GM23338 (cell line): Measurements from ENCODE around the gene NOTCH1. TPM values are rescaled to one million over a fixed set of nuclear protein-coding genes. Genes with fewer than 3 reads are reported as not detected.

Experiments used
- ATAC-seq: fragments of 200-7000 bp; cut with Tn5 transposase; 3 replicates; pipeline ENCODE4 v1.9.1; 2020
- DNase-seq: peaks from one replicate; pipeline ENCODE4 v3.0.0-alpha.2; 2015; ENCODE audit warnings: low spot score
- H2AFZ ChIP-seq: fragments of 200-600 bp; sonication (generic); 2 replicates; pipeline ENCODE4 v1.8.0; 2016; ENCODE audit warnings: antibody characterized with exemption, mild to moderate bottlenecking, moderate library complexity
- H3F3A ChIP-seq: fragments of 200-600 bp; sonication (generic); replicated peaks from 2 replicates; pipeline ENCODE4 v1.8.0; 2017; ENCODE audit warnings: antibody characterized with exemption, mixed run types, low read depth
- H3K27ac ChIP-seq: fragments of 200-600 bp; sonication (generic); 2 replicates; pipeline ENCODE4 v1.6.1; 2016; ENCODE audit warnings: low read depth
- H3K27me3 ChIP-seq: fragments of 200-600 bp; sonication (generic); 2 replicates; pipeline ENCODE4 v1.8.0; 2016; ENCODE audit warnings: mild to moderate bottlenecking, mixed run types, moderate library complexity; ENCODE audit not compliant: insufficient read depth
- H3K36me3 ChIP-seq: fragments of 200-600 bp; sonication (generic); 2 replicates; pipeline ENCODE4 v1.8.0; 2016; ENCODE audit warnings: mild to moderate bottlenecking; ENCODE audit not compliant: insufficient read depth
- H3K4me1 ChIP-seq: fragments of 200-600 bp; sonication (generic); 2 replicates; pipeline ENCODE4 v1.8.0; 2016; ENCODE audit warnings: mild to moderate bottlenecking, moderate library complexity; ENCODE audit not compliant: insufficient read depth
- H3K4me2 ChIP-seq: fragments of 200-600 bp; sonication (generic); 2 replicates; pipeline ENCODE4 v1.7.1; 2017; ENCODE audit warnings: mixed run types
- H3K4me3 ChIP-seq: fragments of 200-600 bp; sonication (generic); 2 replicates; pipeline ENCODE4 v1.6.1; 2016; ENCODE audit warnings: mixed run types
- H3K79me2 ChIP-seq: fragments of 200-600 bp; sonication (generic); replicated peaks from 2 replicates; pipeline ENCODE4 v1.8.0; 2017; ENCODE audit warnings: mild to moderate bottlenecking; ENCODE audit not compliant: insufficient read depth
- H3K9me2 ChIP-seq: fragments of 200-600 bp; sonication (generic); 2 replicates; pipeline ENCODE4 v1.8.0; 2017; ENCODE audit not compliant: insufficient read depth
- H4K20me1 ChIP-seq: fragments of 200-600 bp; sonication (generic); replicated peaks from 2 replicates; pipeline ENCODE4 v1.8.0; 2017; ENCODE audit warnings: mild to moderate bottlenecking; ENCODE audit not compliant: insufficient read depth
- H3K27ac Mint-ChIP-seq: 2 replicates; pipeline ENCODE4 v1.8.0; 2020; ENCODE audit warnings: inconsistent platforms, mild to moderate bottlenecking, moderate library complexity, mixed read lengths
- H3K27me3 Mint-ChIP-seq: 3 replicates; pipeline ENCODE4 v1.8.0; 2022; ENCODE audit warnings: low read depth, mild to moderate bottlenecking, moderate library complexity, mixed read lengths, inconsistent platforms; ENCODE audit not compliant: insufficient read depth, poor library complexity
- H3K36me3 Mint-ChIP-seq: 3 replicates; pipeline ENCODE4 v1.8.0; 2021; ENCODE audit warnings: low read depth, mild to moderate bottlenecking, inconsistent platforms, moderate library complexity, mixed read lengths
- H3K4me1 Mint-ChIP-seq: 3 replicates; pipeline ENCODE4 v1.8.0; 2020; ENCODE audit warnings: mild to moderate bottlenecking, inconsistent platforms, mixed read lengths
- H3K4me3 Mint-ChIP-seq: 3 replicates; pipeline ENCODE4 v1.8.0; 2021; ENCODE audit warnings: moderate library complexity, mild to moderate bottlenecking, inconsistent platforms, mixed read lengths
- H3K9me3 Mint-ChIP-seq: 3 replicates; pipeline ENCODE4 v1.8.0; 2020; ENCODE audit warnings: moderate library complexity, mild to moderate bottlenecking, inconsistent platforms, mixed read lengths
- CREB1 ChIP-seq: fragments of 250-450 bp; sonication (Bioruptor Pico); IDR thresholded peaks from 2 replicates; pipeline ENCODE4 v1.5.0; 2020; ENCODE audit warnings: low read depth, mild to moderate bottlenecking, moderate library complexity
- CTCF ChIP-seq, 2 experiments: fragments of 200-600 bp in 1 of 2; sonication (generic) in 1 of 2; conservative IDR thresholded peaks; 2 replicates each; pipeline versions ENCODE4 v1.5.1 to v1.6.1; 2016 to 2017; ENCODE audit warnings: antibody characterized with exemption in 2 of 2, low read depth in 2 of 2, mild to moderate bottlenecking in 2 of 2, moderate library complexity in 1 of 2
- ETS1 ChIP-seq: IDR thresholded peaks from 2 replicates; pipeline ENCODE4 v1.6.1; 2016; ENCODE audit warnings: antibody characterized with exemption
- EZH2 ChIP-seq: fragments of 200-600 bp; sonication (generic); IDR thresholded peaks from one replicate; pipeline ENCODE4 v1.8.0; 2017; ENCODE audit warnings: antibody characterized with exemption, mild to moderate bottlenecking, low read depth; ENCODE audit not compliant: unreplicated experiment
- EZH2phosphoT487 ChIP-seq: fragments of 200-600 bp; sonication (generic); IDR thresholded peaks from one replicate; pipeline ENCODE4 v1.8.1; 2018; ENCODE audit warnings: antibody characterized with exemption; ENCODE audit not compliant: unreplicated experiment
- JUNB ChIP-seq: IDR thresholded peaks from one replicate; pipeline ENCODE4 v1.6.1; 2016; ENCODE audit warnings: antibody characterized with exemption; ENCODE audit not compliant: unreplicated experiment
- NANOG ChIP-seq: IDR thresholded peaks from 2 replicates; pipeline ENCODE4 v1.6.1; 2016; ENCODE audit warnings: antibody characterized with exemption, borderline replicate concordance
- REST ChIP-seq: IDR thresholded peaks from one replicate; pipeline ENCODE4 v1.6.1; 2018; ENCODE audit warnings: antibody characterized with exemption; ENCODE audit not compliant: unreplicated experiment
- ZNF114 ChIP-seq: fragments of 250-450 bp; sonication (Bioruptor Pico); IDR thresholded peaks from 2 replicates; pipeline ENCODE4 v1.5.0; 2020; ENCODE audit warnings: mild to moderate bottlenecking, moderate library complexity
- ZNF331 ChIP-seq: fragments of 250-450 bp; sonication (Bioruptor Pico); IDR thresholded peaks from 2 replicates; pipeline ENCODE4 v1.5.0; 2020; ENCODE audit warnings: low read depth, mild to moderate bottlenecking, moderate library complexity
- ZNF462 ChIP-seq: fragments of 250-450 bp; sonication (Bioruptor Pico); IDR thresholded peaks from 2 replicates; pipeline ENCODE4 v1.5.0; 2020; ENCODE audit warnings: mild to moderate bottlenecking, moderate library complexity
- polyA plus RNA-seq: library from polyadenylated mRNA; unstranded; fragments of >200 nt; fragmentation: Nextera tagmentation; extraction: Ambion mirVana; gene quantifications from 2 replicates; pipeline ENCODE4 v1.2.1, GENCODE V29; 2016
- total RNA-seq: library from RNA; depleted of rRNA; stranded (reverse); fragments of >200 nt; shearing (Covaris generic); gene quantifications from 2 replicates; pipeline ENCODE4 v1.2.3, GENCODE V29; 2014

NOTCH1 gene
- total and polyA plus RNA-seq, 2 experiments from 2014 or later: 9.9 to 97.2 TPM

GRCh38 chr9:136527721-136528710 lies 17.8 kb downstream of the NOTCH1 start (continued):
- TF ChIP-seq ZNF462 (CRISPR knock-in tag): no peak

- Histone ChIP-seq H4K20me1 (peaks cover 10% of the 10 kb centered on the region; the same call in 1 of the 2 replicates), H3K4me2 (no peak overlapping the region), H3K9me2 (no peaks in the 10 kb centered on the region), H3F3A (0 out of 2 replicates have a peak, but pooled peaks cover 3% of the 10 kb centered on the region), H3K27ac (no peak overlapping the region), H3K4me3 (no peak overlapping the region), H3K79me2 (peaks cover 45% of the 10 kb centered on the region), H3K36me3 (no peaks in the 10 kb centered on the region), H3K27me3 (no peaks in the 10 kb centered on the region), H2AFZ (no peak overlapping the region), H3K4me1 (peaks cover 10% of the 10 kb centered on the region; the same call in 1 of the 2 replicates)
- H3K27me3 Mint-ChIP-seq: peaks cover 19% of the 10 kb centered on the region
- H3K27ac Mint-ChIP-seq: no peak overlapping the region
- no peak overlapping the region for H3K4me3 Mint-ChIP-seq
- ATAC-seq (no peak), DNase-seq (no peak)
- peaks cover 3% of the 10 kb centered on the region; the same call in 2 of the 3 replicates for H3K9me3 Mint-ChIP-seq
- peaks cover 13% of the 10 kb centered on the region for H3K4me1 Mint-ChIP-seq
- H3K36me3 Mint-ChIP-seq: peaks cover 1% of the 10 kb centered on the region; the same call in 1 of the 3 replicates
- no peak for TF ChIP-seq JUNB
- TF ChIP-seq CTCF (conservative IDR thresholded peaks at IDR 0.05; ENCODE audit: low read depth in 2 of 2): no peak
- TF ChIP-seq REST: no peak
- no peak for TF ChIP-seq NANOG
- no peak for TF ChIP-seq EZH2
- no peak for TF ChIP-seq EZH2phosphoT487
- TF ChIP-seq CREB1 (CRISPR knock-in tag): no peak
- no peak for TF ChIP-seq ZNF331 (CRISPR knock-in tag)
- TF ChIP-seq ZNF114 (CRISPR knock-in tag): no peak
- no peak for TF ChIP-seq ETS1
These were observed 18.7 kb downstream of the NOTCH1 start for GRCh38 chr9:136527131-136527530.
